HPDE6-E6E7 (cell line): ENCODE measurements around the gene SETD2.
"Not testable (repeated sequence)": the region's sequence is repeated elsewhere in the genome, so short reads cannot be mapped to it uniquely, and the experiment has no call there.

Source experiments
- DNase-seq: peaks from one replicate; pipeline ENCODE4 v3.0.0; 2011; ENCODE audit warnings: missing footprints; ENCODE audit errors: extremely low spot score

SETD2 gene

GRCh38 chr3:47164007-47164881 lies at the start of gene SETD2:
Gene SETD2, minus strand, starts transcription at chr3:47164113. Its CDS starts 189 bp downstream, at chr3:47163924.
- DNase-seq: peak; percentile 50

GRCh38 chr3:47210863-47211405 lies 47.0 kb upstream of the SETD2 start:
- DNase-seq: no peak

DNA sequence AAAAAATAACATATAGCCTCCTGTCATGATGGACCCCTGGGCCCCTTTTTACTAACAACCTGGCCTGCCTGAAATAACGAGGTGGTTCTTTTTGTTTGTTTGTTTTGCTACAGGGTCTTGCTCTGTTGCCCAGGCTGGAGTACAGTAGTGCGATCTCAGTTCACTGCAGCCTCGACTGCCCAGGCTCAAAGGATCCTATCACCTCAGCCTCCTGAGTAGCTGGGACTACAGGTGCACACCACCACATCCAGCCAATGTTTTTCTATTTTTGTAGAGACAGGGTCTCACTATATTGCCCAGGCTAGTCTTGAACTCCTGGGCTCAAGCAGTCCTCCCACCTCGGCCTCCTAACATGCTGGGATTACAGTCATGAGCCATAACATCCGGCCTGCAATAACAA lies 42.1 kb upstream of the SETD2 start:
- DNase-seq: not testable (repeated sequence)

DNA sequence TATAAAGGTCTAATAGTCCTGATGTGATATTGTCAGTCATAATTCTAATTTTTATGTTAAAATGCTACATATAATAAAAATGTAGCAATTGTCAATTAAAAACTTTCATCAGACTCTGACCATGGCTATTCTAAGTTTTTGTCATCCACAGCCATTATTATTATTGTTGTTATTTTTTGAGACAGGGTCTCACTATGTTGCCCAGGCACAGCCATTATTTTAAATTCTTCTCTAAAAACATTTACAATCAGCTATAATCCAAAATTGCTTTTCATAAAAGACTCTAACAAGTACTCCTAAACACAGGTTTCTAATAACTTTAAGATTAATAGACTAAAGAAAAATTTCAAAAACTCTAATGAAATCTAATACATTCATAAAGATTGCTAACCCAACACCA lies 41.0 kb upstream of the SETD2 start:
- no peak for DNase-seq

DNA sequence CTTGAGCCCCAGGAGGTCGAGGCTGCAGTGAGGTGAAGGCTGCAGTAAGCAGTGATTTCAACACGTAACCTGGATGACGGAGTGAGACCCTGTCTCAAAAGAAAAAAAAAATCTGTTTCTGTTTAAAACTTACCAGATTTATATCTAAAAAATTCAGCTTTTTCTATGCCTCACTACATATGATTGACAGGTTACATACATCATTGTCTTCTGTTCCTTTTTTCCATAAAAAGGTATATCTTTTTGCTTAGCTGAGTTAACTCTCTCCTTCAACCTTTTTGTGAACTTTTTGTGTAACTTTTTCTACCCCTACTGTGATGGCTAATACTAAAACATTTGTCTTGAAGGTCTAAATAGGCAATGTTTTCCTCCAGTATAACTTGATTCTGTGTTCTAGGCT lies 38.6 kb upstream of the SETD2 start:
- DNase-seq: no peak

DNA sequence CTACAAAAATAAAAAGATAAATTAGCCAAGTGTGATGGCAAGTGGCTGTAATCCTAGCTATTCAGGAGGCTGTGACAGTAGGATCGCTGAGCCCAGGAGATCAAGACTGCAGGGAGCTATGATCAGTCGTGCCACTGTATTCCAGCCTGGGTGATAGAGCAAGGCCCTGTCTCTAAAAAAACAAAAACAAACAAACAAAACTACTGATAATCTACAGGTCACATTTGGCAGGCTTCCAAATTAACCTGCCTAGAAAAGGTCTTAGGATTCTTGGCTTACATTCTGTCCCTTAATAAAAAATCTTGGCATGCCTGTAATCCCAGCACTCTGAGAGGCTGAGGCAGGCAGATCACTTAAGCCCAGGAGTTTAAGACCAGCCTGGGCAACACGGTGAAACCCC lies 33.4 kb upstream of the SETD2 start:
- no peak for DNase-seq

DNA sequence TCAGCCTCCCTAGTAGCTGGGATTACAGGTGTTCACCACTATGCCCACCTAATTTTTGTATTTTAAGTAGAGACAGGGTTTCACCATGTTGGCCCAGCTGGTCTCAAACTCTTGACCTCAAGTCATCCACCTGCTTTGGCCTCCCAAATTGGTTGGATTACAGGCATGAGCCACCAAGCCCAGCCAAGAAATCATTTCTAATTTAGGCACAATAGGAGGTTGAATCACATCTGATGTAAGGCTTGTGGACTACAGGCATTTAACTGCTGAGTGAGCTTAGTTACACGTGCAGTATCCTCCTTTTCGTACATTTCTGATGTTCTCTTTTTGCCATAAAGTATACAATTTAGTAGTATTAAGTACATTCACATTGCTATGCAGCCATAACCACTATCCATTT lies 31.1 kb upstream of the SETD2 start:
- no peak for DNase-seq

DNA sequence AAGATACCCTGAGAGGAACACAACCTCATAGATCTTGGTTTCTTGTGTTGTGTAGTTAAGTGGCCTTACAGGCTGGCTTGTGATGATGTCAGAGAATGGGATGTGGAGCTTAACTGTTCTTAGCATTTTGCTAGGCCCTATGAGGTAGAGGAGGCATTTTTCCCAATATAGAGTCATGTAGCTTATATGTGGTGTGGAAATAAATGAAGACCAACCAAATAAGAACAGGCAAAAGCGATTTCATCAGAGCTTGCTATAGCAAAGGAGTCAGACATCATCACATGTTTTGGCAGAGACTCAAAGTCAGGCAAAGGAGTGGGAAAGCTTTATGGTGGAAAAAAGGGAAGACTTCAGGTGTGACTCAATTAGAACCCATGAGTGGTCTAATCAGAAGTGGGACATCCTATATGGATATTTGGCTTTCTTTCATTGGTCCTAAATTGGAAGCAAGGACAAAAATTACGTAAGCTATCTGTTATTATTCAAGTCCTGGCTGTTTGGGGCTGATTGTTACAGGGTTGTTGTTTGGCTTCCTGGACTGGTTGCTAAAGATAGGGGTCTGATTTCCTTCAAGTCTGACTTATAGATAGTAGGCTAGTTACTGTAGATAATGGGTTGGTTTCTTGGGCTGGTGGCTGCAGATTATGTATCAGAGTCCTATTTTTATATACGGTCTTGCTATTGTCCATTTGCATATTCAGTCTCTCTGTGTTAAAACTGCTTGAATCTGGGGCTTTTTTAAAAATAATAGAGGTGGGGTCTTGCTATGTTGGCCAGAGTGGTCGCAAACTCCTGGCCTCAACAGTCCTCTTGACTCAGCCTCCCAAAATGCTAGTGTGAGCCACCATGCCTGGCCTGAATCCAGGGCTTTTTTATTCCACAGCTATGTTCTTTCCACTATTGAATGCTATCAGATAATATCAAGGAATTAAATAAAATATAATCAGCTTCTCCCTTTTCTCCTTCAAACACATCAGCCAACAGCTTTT lies 30.3 kb upstream of the SETD2 start:
- DNase-seq: no peak

- DNase-seq: no peak
Observed at GRCh38 chr3:47186285-47186684, 22.4 kb upstream of the SETD2 start.

GRCh38 chr3:47181685-47182084 lies 17.8 kb upstream of the SETD2 start:
- DNase-seq: not testable (repeated sequence)

DNA sequence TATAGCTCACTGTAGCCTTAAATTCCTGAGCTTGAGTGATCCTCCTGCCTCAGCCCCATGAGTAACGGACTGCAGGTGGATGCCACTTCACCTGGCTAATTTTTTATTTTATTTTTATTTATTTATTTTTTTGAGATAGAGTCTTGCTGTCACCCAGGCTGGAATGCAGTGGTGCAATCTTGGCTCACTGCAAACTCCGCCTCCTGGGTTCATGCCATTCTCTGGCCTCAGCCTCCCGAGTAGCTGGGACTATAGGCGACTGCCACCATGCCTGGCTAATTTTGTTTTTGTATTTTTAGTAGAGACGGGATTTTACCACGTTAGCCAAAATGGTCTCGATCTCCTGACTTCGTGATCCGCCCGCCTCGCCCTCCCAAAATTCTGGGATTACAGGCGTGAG lies 16.1 kb upstream of the SETD2 start:
- not testable (repeated sequence) for DNase-seq

DNA sequence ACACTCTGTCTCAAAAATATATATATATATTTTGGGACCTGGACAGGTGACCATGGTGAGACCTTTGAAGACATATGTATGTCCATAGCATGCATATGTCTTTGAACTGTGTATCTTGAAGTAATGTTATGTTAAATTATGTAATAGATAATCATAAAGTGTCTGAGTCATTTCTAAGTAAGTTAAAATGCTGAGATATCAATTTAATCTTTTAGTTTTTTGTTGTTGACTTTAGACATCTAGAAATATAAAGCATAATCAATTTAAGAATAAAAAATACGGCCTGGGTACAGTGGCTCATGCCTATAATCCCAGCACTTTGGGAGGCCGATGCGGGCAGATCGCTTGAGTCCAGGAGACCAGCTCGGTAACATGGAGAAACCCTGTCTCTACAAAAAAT lies 12.7 kb upstream of the SETD2 start:
- no peak for DNase-seq

DNA sequence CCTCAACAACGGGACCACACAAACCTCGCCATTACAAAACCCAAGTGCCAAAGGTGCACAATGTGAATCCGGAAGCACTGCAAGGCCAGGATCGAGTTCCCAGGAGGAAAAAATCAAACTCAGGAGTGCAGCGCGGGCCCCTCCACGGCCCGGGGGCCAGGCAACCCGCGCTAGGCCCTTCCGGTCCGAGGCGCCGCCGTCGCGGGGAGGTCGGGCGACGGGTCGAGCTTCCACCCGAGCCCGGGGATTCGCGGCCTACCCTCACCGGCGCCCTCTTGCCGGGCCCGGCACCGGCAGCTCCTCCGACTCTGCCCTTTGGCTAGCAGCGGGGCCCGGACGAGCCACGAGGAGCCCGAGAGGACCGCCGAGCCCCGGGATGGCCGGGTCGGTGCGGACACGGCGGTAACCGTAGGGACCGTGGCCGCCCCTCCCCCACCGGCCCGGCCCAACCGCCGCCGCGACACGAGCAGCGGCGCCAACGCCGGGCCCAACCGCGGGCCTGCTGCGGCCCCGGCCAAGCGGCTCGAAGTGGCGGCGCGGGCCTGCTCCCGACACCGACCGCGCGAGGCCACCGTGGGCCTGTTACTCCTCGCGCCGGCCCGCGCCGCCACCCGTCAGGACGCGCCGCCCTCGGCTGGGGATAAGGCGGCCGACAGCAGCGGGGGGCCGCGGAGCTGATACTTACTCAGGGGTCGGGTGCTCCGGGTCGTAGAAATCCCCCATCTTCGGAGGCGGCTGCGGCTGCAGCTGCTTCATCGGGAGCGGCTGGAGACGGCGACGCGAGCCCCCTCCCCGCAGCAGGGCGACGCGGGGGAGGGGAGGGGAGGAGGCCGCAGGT lies 525 bp downstream of the SETD2 start:
- no peak for DNase-seq

DNA sequence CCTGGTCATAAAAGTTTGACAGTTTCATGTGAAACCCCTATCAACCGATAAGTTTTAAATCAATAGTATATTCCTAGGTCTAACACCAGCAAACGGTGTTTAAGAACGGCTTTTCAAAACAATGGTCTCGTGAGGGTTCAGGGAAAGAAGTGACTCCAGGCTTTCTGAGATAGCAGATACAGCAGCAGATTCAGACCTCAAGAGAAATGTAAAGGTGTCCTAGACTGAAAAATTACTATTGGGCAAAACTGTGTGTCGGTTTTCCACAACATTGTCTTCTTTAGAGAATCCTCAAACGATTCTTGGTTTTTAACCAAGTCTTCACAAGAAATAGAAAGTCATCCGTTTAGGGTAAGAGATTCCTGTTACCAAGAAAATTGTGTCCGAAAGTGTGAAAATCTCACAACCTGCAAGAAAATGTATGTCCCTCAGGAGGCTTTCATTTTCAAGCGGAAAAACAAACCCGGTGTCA lies 1.2 kb downstream of the SETD2 start:
- no peak for DNase-seq

DNA sequence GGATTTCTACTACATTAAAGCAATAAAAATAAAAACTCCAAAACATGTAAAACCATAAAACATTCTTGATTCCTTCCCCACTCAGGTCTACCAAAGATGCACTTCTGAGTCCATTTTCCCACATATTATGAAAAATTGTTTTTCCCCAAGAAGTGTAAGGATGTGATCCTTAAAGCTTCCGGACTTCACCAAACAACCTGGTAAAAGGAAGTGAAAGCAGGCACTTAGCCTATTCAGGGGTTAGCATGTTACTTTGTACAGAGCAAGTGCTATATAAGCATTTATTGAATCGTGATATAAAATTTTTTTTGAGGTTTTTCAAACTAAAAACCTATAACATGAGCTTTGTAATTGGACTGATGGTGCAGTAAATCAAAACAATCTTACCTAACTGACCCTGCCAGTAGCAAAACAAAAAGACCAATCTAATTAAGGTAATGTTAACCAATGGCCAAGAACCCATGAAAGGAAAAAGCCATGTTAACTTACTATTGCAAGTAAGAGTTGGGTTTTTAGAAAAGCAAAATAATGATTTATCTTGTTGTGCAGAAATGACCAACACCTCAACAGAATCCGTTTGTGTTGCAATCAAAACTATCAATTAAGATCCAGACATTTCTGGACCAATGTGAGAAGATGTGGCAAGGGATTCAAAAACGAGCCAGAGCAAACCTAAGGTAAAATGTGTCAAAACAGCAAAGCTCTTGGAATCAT lies 1.8 kb downstream of the SETD2 start:
- no peak for DNase-seq

DNA sequence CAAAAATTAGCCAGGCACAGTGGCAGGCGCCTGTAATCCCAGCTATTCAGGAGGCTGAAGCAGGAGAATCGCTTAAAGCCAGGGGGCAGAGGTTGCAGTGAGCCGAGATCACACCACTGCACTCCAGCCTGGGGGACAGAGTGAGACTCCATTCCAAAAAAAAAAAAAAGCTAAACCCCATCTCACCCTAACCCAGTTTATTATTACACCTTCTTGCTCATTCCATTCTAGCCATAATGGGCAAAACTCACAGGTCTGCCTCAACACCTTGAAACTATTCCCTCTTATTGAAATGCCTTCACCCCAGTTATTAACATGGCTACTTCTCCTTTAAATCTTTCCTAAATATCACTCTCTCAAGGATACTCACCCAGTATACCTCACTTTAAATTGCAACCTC lies 4.1 kb downstream of the SETD2 start:
- no peak for DNase-seq

DNA sequence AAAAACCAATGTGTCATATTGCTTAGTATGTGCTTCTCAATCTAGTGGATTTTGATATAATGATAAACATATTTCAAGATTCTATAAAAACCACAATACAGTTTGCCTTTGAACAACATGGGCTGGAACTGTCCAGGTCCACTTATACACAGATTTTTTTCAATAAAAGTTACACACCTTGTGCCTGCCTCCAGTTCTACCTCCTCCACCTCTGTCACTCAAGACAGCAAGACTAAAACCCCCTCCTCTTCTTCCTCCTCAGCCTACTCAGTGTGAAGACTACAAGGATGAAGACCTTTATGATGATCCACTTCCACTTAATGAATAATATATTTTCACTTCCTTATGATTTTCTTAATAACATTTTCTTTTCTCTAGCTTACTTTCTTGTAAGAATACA lies 5.7 kb downstream of the SETD2 start:
- DNase-seq: no peak

DNA sequence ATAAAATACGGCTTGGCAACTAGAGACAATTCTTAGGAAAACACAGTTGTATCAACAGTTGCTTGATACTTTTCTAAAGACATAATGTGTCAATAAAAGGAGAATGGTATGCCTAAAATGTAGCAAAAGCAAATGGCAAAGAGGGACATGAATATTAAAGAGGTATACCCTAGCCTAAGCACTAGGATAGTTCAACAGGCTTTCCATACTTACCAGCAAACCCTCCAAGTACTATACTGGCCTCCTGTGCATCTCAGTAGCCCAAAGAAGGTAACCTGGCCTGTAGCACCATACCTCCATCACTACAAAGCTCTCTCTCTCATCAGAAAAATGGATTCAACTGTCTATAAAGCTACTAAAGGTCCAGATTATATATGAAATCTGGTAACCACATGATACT lies 7.5 kb downstream of the SETD2 start:
- DNase-seq: no peak

DNA sequence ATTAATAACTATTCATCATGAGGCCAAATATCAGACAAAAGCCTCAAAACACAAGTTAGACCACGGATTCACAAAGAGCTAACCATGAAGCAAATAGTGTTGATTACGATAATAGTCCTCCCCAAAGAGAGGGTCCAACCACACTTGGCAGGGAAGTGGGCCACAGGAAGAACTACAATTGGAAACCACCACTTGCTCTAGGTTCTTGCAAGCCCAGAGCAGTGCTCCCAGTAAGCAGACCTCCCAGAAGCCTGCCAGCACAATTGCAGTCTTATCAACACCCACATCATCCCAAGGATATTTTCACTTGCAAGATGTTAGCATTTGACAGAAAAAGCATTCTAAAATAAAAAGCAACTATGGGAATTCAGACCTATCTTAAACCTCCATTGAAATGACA lies 11.3 kb downstream of the SETD2 start:
- no peak for DNase-seq

- no peak for DNase-seq
Observed at GRCh38 chr3:47151836-47152235, 12.1 kb downstream of the SETD2 start.
